GM18499 (cell line): ENCODE results near the gene ZBTB42.
"Not testable (repeated sequence)": the region's sequence is repeated elsewhere in the genome, so short reads cannot be mapped to it uniquely, and the experiment has no call there.

Experiments used
- ATAC-seq: cut with Tn5 transposase; IDR thresholded peaks from one replicate; pipeline ENCODE4 v1.9.1; 2021; ENCODE audit warnings: moderate number of reproducible peaks; ENCODE audit not compliant: insufficient read depth, unreplicated experiment

Gene ZBTB42

DNA sequence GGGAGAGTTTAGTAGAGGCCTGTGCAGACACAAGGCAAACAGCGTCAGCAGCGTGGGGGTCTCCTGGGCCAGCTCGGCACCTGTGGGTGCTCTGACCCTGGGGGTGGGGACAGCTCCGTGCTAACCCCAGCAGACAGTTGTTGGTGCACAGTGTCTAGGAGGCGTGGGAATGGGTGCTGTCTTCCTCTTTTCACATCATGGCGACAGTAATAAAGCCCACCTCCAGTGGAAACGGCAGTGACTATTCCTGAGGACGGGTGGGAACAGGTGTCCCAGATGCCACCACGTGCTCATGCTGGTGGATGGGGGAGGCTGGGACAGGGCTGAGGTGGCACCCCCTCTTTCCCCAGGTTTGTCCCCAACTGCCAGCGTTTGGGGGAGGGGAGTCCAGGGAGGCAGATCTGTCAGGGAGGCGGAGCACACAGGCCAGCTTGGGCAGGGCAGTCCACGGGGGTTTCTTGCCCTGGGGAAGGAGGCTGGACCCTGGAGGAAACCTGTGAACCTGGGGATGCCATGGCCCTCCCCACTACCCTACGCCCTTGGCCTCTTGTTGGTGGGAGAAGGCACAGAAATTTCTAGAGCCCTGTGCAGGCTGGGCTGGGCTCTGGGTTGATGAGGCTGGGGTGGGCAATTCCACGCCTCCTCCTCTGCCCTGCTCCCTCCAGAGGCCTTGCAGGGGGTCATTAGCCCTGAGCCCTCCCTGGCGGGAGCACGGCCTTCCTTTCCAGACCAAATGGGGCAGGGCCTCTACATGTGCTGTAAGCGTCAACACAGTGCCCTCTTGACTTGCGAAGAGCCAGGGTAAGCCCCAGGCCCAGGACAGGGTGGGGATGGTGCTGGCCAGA, 3.8 kb downstream of the ZBTB42 start:
- no peak for ATAC-seq

DNA sequence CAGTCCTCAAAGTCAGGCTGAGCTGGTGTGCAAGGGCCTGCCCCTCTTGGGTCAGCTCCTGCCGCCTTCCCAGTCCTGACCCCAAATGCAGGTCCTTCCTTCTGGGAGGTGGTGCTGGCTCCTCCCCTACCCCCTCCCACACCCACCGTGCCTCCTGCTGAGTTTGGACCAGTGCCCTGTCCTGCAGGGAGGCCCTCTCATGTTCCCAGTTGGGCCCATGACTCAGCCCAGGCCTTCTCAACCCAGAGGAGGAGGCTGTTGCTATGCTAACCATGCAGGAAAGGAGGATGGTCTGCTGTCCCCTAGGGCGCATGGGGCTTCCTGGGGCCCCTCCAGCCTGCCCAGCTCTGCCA, 4.4 kb downstream of the ZBTB42 start:
- ATAC-seq = no peak

DNA sequence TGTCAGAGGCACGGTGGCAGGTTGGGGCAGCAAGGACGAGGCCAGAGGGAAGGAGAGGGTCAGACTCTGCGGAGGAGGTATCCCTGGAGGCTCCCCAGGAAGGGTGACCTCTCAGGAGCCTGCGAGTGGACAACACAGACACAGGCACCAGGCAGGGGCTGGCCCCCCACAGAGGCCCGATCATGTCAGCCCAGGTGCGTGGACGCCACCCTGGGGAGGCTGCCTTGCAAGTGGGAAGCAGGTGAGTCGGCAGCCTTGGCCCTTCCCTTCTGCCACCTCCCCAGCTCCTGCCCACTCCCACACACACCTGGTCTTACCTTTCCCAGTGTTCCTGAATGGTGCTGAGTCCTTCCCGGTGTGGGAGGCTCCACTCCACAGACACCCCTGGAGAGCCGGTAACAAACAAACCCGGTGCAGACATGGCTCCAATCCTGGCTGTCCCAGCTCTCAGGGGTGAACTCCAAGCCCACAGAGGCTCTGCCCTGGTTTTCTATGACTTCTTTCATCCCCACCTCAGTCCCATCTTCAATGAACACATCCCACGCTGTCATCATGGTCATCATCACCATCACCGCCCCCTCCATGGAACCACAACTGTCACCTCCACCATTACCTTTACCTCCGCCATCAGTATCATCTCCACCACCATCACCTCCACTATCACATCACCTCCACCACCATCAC, 5.2 kb downstream of the ZBTB42 start:
- no peak for ATAC-seq

DNA sequence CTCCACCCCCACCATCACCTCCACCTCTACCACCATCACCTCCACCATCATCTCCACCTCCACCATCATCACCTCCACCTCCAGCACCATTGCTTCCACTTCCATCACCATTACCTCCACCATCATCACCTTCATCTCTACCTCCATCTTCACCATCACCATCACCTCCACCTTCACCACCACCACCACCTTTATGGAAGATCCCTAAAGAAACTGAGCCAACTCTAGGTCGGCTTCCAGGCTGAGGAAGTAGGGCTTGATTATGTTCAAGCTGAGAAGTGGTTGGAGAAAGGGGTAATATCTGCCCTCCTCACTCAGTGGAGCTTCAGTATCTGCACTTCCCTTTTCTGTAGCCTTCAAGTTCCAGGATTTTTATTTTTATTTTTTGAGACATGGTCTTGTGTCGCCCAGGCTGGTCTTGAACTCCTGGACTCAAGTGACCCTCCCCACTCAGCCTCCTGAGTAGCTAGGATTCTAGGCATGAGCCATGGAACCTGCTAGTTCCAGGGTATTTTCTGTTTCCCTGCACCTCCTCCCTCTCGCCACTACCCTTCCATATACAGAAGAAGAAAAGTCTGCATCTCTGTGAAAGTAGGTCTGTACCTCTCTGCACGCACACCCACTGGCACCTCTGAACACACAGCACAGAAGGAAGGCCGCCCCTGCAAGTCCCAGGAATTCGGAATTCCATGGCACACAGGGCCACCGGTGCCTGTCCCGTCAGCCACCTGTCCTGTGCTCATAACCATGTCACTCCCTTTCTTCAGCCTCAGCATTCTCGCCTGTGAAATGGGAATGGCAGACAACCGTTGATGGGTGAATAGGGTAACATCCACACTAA, 5.9 kb downstream of the ZBTB42 start:
- no peak for ATAC-seq

DNA sequence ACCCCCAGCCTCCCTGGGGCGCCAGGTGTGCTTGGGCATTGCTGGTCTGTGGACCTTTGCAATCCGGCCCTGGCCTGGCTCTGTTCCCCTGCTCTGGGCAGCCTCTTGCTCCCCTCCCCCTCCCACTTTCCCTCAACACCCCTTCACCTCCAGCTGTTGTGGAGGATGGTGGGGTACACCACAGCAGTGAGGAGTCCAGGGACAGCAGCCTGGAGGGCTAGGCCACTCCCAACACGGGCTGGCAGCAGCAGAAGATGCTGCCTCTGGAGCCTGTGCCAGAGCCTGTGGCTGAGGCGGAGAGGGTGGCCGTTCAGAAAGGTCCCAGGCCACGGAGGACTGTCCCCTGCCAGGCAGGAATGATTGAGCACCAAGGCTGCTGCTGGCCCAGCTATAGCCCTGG, 7.6 kb downstream of the ZBTB42 start:
- no peak for ATAC-seq

DNA sequence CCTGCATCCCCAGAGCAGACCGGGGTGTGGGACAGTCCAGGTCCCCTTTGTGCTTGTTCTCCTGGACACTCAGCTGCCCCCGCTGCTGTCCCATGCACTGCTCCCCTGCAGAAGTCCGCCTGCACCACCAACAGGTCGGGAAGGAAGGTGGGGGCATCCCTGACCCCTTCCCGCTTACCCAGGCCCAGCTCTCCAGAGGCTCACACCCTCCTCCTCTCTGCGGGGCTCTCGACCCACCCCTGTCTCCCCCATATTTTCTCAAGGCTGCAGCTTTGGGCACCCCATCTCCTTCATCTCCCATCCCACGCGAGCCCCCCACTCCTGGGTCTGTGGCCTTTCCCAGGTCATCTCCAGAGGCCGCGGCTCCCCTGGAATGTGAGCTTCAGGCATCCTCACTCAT, 9.4 kb downstream of the ZBTB42 start:
- ATAC-seq = no peak

DNA sequence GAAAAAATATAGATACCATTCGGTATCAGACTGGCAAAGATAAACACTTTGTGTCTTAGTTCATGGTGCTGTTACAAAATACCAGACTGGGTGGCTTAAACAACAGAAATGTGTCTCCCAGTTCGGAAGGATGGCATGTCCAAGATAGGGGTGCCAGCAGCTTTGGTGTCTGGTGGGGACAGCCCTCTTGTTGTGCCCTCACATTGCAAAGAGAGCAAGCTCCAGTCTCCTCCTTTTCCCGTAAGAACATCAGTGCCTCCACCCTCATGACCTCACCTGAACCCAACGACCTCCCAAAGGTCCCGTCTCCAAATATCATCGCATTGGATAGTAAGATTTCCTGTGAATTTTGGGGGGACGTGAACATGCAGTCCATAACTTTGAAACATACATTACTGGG, 12.4 kb downstream of the ZBTB42 start:
- ATAC-seq = no peak

DNA sequence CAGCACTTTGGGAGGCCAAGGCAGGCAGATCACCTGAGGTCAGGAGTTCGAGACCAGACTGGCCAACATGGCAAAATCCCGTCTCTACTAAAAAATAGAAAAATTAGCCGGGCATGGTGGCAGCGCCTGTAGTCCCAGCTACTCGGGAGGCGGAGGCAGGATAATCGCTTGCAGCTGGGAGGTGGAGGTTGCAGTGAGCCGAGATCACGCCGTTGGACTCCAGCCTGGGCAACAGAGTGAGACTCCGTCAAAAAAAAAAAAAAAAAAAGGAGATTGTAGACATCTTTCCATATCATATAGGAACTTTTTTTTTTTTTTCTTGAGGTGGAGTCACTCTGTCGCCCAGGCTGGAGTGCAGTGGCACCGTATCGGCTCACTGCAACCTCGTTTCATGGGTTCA, 13.8 kb downstream of the ZBTB42 start:
- not testable (repeated sequence) for ATAC-seq

DNA sequence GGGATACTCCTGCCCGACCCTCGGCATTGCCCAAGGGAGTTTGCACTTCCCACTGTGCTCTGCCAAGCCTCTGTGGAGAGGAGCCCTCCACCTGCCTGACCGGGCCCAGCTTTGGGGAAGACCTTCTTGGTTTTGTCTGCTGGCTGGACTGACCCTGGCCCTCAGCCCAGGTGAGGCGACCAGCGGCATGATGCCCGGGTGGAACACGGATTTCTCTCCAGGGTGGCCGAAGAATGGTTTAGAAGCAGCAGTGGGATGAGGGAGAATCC, 15.6 kb downstream of the ZBTB42 start:
- ATAC-seq = no peak

DNA sequence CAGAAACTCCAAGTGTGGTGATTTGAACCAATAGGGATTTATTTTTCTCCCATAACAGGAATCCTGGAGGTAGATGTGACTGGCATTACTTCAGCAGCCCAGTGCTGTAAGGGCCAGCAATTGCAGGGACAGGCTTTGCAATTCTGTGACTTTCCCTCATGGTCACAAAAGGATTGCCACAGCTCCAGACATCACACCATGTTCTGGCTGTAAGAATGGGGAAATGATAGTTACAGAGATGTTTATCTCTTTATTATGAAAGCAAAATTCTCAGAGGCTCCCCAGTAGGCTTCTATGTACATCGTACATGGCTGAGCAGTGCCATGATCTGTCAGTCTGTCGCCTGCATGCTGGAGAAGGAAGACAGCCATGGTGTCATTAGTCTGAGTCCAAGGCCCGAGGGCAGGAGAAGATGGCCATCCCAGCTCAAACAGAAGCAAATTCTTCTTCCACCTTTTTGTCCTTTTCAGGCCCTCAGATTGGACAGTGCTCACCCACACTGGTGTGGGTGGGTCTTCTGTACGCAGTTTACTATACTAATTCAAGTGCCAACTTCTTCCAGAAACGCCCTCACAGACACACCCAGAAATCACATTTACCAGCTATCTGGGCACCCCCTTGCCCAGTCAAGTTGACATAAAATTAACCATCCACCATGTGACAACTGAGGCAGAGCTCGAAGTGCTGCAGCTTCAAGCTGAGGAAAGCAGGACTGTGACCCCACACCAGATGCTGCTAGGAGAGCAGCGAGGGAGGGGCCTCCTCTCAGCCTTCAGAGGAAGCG, 17.2 kb downstream of the ZBTB42 start:
- no peak for ATAC-seq

DNA sequence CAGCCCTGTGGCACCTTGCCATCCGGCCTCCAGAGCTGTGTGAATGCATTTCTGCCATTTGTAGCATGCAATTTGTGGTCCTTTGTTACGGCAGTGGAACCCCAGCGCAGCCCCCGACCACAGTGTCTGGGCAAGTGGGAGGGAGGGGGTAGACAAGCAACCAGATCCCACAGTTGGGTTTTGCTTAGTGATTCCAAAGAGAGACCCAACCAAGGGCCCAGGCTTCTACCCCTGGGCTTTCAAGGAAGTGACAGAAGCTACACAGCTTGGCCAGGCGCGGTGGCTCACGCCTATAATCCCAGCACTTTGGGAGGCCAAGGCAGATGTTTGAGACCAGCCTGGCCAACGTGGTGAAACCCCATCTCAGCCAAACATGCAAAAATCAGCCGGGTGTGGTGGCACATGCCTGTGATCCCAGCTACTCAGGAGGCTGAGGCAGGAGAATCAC, 17.8 kb downstream of the ZBTB42 start:
- ATAC-seq = no peak

DNA sequence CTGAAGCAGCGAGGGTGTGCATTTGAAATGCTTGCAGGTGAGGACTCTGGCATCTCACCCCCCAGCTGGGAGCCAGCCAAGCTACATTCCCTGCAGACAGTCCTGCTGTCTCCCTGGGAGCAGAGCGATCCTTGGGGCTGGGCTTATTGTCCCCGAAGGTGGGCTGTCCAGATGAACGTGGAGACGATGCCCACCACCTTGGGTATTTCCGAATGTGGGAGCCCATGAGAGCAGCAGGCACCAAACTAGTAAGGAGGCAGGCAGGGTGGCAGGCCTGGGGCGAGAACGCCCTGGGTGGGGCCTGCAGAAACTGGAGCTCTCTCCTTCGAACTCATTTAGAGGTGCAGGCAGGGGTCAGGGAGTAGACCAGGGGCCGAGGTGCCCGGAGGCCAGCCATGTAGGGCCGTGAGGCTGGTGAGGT, 18.5 kb downstream of the ZBTB42 start:
- ATAC-seq = no peak

DNA sequence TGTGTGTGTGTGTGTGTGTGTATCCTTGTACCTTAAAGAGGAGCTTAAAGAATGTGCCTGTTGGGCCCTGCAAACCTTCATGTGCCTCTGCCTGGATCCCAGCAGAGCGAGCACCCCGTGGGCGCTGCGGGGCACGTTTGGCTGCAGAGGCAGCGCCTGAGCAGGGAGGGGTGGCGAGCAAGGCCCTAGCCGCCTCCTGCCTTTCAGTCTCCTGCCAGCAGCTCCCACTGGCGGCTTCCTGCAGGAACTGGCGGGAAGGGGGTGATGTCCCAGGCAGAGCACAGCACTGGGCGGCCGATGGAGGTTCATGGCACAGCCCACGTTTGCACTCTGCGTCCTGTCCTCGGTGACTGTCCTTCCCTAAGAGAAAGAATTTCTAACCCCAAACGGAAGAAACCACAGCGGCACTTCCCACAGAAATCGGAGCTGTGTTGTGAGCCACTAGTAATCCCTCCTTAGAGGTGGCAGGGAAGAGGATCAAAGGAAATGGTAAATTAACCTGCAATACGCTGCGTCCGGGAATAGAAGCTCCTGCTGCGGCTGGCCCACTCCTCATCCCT, 19.8 kb downstream of the ZBTB42 start:
- ATAC-seq = no peak

DNA sequence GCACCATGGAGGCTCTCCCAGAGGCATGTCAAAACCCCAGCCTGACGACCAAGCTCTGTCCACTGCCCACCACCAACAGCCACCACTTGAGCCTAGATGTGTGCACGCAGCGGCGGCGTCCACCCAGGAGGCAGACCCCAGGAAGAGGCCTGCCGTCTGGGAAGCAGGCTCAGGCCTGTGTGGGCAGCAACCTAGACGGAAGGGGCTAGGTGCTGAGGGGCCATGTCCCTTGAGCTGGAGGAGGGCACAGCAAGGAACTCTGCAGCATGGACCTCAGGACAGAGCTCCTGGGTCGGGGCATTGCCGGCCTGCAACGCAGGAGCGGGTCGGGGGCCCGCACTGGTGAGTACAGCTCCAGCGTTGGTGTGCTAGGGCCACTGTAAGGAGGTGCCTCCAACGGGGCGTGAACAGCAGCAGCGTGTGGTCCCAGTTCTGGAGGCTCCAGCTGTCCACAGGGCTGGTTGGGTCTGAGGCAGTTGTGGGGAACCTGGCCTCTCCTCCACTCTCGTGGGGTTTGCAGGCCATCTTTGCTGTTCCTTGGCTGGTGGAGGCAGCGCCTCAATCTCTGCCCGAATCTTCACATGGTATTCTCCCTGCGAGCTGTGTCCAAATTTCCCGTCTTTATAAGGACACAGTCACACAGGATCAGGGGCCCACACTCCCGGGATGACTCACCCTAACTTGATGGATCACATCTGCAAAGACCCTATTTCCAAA, 20.5 kb downstream of the ZBTB42 start:
- no peak for ATAC-seq

DNA sequence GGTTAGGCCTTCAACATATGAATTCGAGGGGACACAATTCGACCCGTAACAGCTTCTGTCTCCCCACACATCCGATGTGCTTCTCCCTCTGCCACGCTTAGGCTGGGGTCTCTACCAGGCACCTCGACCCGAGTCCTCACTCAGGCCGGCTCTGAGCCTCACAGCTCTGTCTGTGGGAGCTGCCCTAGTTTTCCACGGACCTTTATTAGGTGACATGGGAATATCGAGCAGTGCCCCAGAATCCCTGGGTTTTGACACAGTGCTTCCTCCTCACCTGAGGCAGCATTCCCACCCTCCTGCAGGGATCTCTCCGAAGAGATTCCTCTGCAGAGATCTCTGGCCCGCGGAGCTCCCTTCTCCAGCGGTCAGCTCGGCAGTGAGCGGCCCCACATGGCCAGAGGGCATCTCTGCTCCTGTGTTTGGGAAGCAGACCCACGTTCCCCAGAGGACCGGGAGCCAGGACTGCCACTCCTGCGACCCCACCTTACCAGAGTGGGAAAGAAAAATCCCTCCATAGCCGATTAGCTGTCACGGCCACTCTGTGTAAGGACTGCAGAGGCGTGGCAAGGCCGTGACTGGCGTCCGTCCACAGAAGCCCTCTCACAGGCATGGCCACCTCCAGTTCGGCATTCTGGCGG, 21.2 kb downstream of the ZBTB42 start:
- no peak for ATAC-seq

DNA sequence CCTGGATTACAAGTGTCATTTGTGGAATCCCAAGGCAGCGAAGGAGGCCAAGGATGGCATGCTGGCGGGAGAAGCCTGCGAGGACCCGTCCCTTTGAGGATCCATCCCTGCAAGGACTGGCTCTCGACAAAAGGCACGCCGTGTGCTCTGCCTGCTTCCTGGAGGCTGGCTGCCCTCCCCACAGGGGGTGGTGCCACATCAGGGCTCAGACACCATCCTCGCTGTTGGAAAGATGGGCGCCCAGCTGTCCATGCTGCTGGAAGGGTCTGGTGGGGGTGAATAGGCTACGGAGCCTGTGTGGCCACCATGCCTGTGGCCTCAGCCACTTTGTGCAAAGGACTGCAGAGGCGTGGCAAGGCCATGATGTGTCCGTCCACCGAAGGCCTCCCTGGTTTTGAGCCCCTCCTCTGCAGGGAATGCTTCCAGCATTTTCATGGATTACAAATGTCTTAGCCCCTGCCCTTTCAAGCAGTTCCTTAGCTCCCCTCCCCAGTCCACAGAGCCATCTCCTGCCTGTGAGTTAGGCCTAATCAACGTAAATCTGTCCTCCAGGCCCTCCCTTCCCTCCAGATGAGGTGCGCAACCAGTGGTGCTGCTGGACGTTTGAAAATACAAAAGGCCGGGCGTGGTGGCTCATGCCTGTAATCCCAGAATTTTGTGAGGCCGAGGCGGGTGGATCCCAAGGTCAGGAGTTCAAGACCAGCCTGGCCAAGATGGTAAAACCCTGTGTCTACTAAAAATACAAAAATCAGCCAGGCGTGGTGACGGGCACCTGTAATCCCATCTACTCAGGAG, 22.1 kb downstream of the ZBTB42 start:
- ATAC-seq = no peak

DNA sequence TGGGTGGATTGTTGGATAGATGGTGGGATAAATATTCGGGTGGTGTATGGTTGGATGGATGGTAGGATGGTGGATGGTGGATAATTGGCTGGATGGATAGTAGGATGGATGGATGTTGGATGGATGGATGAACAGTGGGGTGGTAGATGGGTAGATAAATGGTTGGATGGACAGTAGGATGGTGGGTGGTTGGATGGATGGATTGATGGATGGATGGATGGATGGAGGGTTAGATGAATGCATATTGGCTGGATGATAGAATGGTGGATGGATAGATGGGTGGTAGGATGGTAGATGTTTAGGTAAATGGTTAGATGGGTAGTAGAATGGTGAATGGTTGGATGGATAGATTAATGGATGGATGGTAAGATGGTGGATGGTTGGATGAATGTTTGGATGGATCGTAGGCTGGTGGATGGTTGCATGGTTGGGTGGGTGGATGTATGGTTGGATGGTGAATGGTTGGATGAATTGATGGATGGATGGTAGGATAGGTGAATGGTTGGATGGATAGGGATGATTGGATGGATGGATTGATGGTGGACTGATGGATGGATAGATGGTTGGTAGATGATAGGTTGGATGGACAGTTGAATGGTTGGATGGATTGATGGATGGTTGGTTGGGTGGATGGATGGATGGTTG, 23.6 kb downstream of the ZBTB42 start:
- no peak for ATAC-seq
